Stimulated activated memory B cell treated with anti-CD40 and anti-IgM and Interleukin-4, amounts not matched to agents 10 μg/mL and 1 μg/mL and 100 μg/mL, for 72 hours (primary cell): ENCODE results near the gene GRIK5.
"Not testable (repeated sequence)": the region's sequence is repeated elsewhere in the genome, so short reads cannot be mapped to it uniquely, and the experiment has no call there.

Source experiments
- ATAC-seq: fragments of 150-1000 bp; cut with Tn5 transposase; 2 replicates; pipeline ENCODE4 v1.10.0; 2021
- H3K27ac Mint-ChIP-seq: one replicate; pipeline ENCODE4 v1.8.0; 2022; ENCODE audit warnings: mild to moderate bottlenecking, mixed read lengths
- H3K27me3 Mint-ChIP-seq: one replicate; pipeline ENCODE4 v1.8.0; 2022; ENCODE audit warnings: mixed read lengths
- H3K36me3 Mint-ChIP-seq: one replicate; pipeline ENCODE4 v1.8.0; 2022; ENCODE audit warnings: mixed read lengths
- H3K4me1 Mint-ChIP-seq: one replicate; pipeline ENCODE4 v1.8.0; 2022; ENCODE audit warnings: mixed read lengths
- H3K4me3 Mint-ChIP-seq: one replicate; pipeline ENCODE4 v1.8.0; 2022; ENCODE audit warnings: mild to moderate bottlenecking, moderate library complexity, mixed read lengths
- H3K9me3 Mint-ChIP-seq: one replicate; pipeline ENCODE4 v1.8.0; 2022; ENCODE audit warnings: mixed read lengths

Gene GRIK5

DNA sequence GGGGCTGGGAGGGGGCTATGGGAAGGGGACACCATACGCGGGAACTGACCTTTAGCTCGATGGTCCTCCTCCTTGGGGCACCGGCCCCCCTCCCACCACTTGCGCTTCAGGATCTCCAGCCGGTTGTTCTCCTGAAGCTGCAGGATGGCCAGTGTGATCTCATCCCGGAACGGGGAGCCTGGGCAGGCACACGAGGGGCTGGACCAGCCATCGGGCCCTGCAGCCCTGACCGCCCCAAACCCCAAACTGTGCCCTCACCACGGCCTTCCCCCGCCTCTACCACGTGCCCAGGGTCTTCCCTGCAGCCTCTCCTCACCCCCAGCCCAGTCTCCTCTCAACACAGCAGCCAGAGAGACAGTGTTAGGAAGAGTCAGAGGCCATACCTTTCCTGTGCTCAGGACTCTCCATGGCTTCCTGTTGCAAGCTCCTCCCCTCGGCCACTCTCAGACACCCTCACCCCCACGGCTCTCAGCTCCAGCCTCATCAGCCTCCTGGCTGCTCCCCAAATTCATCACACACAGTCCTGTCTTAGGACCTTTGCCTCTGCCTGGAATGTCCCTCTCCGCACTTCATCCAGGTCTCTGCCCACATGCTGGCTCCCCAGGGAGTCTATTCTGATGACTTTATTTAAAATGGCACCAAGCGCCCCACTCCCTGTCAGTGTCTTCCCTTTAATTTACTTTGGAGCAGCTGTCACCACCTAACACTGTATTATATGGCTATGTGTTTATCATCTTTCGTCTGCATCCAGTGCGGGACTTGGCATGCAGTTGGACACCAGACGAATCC is 66.3 kb downstream of the GRIK5 start:
- no peaks in the 10 kb centered on the region for H3K9me3 Mint-ChIP-seq
- no peak overlapping the region for H3K4me3 Mint-ChIP-seq
- ATAC-seq: no peak
- H3K4me1 Mint-ChIP-seq: peaks cover 7% of the 10 kb centered on the region
- no peaks in the 10 kb centered on the region for H3K36me3 Mint-ChIP-seq
- H3K27ac Mint-ChIP-seq: no peak overlapping the region
- H3K27me3 Mint-ChIP-seq: peaks cover 87% of the 10 kb centered on the region

DNA sequence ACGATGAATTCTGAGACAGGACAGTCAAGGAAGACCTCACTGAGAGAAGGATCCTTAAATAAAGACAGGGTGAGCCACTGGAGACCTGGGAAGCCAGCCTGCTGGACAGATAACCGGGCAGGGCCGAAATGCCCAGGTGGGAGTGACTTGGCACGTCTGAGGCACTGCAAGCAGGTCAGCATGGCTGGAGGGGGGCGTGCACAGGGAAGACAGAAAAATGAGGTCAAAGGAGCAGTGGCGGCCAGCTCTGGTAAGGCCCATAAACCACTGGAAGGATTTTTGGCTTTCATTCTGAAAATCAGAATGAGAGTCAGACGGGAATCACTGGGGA is 70.2 kb downstream of the GRIK5 start:
- peaks cover 36% of the 10 kb centered on the region for H3K4me1 Mint-ChIP-seq
- no peak overlapping the region for H3K4me3 Mint-ChIP-seq
- ATAC-seq: no peak
- H3K27me3 Mint-ChIP-seq: peaks cover 93% of the 10 kb centered on the region
- H3K9me3 Mint-ChIP-seq: no peaks in the 10 kb centered on the region
- no peak overlapping the region for H3K27ac Mint-ChIP-seq
- H3K36me3 Mint-ChIP-seq: no peaks in the 10 kb centered on the region

DNA sequence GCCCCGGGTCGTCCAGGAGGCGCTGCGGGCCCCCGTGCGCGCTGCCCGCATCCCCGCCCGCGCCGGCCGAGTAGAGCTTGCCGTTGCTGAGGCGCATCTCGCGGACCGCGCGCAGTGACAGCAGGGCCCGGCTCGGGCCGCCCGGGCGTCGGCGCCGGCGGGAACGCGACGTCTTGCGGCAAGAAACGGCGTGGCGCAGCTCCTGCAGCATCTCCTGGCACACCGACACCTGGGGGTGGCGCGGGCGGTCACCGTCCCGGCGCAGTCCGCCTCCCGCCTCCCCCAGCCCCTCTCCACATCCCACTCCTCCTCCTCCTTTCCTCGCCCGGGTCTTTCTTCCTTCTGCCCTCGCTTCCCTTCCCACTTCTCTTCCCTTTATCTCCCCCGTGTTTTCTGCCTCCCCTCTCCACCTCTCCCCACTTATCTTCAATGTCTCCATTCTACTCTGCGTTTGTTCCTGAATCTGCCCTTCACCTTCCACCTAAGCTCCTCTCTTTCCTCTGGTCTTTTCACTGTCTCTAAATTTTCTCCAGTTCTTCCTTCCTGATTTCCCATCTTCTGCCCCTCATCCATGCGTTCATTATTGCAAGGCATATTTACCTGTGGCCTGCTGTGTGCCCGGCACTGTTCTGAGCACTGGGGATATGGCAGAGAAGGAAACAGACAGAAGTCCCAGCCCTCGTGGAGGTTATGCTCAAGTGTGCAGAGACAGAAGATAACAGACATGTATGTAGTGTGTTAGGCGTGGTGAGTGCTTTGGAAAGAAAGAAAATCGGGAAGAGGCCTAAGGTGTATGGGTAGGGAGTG is 70.7 kb downstream of the GRIK5 start:
- no peak overlapping the region for H3K27ac Mint-ChIP-seq
- no peaks in the 10 kb centered on the region for H3K9me3 Mint-ChIP-seq
- peak overlapping the region; percentile 26 for H3K4me3 Mint-ChIP-seq
- peaks cover 39% of the 10 kb centered on the region for H3K4me1 Mint-ChIP-seq
- no peak for ATAC-seq
- H3K36me3 Mint-ChIP-seq: no peaks in the 10 kb centered on the region
- H3K27me3 Mint-ChIP-seq: peaks cover 91% of the 10 kb centered on the region

DNA sequence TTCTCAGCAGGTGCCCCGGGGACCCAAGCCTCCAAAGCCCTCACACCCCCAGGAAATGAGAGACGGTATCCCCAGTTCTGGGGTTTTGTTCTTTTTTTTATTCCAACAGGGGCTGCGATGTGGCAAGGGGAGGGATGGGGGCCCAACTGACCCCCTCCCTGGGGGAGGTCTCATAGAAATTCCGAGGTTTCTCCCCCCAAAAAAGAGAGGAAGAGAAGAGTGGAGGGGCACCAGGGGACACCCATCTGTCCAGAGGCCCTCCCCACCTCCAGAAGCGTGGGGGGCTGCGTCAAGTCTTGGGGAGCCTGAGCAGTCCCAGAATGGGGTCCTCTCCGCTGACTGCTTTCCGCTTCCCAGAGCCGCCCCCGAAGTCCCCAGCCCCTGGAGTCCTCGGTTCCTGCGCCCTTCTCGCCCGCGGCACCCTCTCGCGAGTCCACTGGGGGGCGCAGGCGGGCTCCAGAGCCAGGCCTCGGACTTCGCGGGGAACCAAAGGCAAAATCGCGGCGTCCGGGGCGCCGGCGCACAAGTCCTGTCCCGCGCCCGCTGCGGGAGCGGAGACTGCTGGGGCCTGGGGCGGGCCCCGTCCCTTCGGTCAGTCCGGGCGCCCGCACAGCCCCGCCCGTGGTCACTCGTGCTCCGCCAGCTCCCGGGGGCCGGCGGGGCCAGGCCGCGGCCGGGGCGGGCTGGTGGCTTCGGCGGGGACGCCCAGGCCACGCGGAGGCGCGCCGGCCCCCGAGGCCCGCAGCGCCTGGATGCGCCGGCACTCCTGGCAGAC is 71.6 kb downstream of the GRIK5 start:
- Mint-ChIP-seq H3K4me1 (peaks cover 42% of the 10 kb centered on the region), H3K9me3 (no peaks in the 10 kb centered on the region), H3K36me3 (no peaks in the 10 kb centered on the region), H3K27ac (no peak overlapping the region), H3K27me3 (peaks cover 82% of the 10 kb centered on the region), H3K4me3 (peak overlapping the region; percentile 66)
- no peak for ATAC-seq

DNA sequence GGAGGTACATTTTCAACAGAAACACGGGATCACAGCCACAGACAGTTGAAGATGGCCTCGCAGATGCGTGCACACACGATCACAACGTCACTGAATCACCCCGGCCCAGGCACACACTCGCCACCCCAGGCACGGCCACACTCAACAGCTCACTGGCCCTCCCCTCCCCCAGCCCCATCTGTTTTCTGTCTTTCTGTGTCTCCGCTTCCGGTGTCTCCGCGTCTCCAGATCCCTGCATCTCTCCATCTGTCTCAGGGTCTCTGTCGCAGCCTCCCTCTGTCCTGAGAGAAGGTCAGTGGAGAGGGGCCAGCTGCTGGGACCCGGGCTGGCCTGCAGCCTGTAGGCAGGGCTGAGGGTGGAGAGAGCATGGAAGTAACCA is 72.2 kb downstream of the GRIK5 start:
- ATAC-seq: peak; percentile 38
- Mint-ChIP-seq H3K4me3 (peak overlapping the region; percentile 66), H3K27me3 (peaks cover 78% of the 10 kb centered on the region), H3K36me3 (no peaks in the 10 kb centered on the region), H3K27ac (no peak overlapping the region), H3K9me3 (no peaks in the 10 kb centered on the region), H3K4me1 (peaks cover 44% of the 10 kb centered on the region)

DNA sequence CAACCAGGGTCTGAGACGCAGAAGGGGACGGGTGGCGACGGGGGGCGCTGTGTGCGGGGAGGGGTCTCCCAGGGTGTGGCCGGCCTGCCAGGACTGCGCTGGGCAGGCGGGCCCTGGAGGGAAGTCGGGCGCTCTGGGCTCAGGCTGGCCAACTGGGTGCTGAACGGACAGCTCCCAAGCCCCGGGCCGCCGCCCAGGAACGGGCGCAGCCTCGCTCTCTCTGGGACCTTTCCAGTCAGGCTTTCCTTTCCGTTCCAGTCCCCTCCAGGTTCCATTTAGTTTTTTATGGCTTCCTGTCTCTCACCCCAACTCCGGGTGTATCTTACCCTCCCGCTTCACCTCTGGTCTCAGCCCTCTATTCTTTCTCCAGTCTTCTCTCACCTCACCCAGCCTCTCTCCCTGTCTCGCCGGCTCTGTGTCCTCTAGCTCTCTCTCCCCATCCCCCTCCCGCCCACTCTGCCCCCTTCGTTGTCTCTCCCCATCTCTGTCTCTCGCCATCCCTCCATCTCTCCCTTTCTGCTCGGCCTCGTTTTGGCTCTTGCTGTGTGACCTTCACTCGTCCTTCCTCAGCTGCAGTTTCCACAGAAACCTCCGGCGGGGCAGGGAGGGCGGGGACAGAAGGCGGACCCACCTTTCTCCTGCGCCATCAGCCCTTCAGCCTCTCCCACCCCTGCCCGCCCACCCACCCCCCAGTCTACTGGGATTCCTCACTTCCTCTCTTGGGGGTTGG is 72.7 kb downstream of the GRIK5 start:
- no peak overlapping the region for H3K27ac Mint-ChIP-seq
- peak overlapping the region; percentile 66 for H3K4me3 Mint-ChIP-seq
- peaks cover 44% of the 10 kb centered on the region for H3K4me1 Mint-ChIP-seq
- peaks cover 78% of the 10 kb centered on the region for H3K27me3 Mint-ChIP-seq
- no peaks in the 10 kb centered on the region for H3K9me3 Mint-ChIP-seq
- no peaks in the 10 kb centered on the region for H3K36me3 Mint-ChIP-seq
- peak; percentile 48 for ATAC-seq

DNA sequence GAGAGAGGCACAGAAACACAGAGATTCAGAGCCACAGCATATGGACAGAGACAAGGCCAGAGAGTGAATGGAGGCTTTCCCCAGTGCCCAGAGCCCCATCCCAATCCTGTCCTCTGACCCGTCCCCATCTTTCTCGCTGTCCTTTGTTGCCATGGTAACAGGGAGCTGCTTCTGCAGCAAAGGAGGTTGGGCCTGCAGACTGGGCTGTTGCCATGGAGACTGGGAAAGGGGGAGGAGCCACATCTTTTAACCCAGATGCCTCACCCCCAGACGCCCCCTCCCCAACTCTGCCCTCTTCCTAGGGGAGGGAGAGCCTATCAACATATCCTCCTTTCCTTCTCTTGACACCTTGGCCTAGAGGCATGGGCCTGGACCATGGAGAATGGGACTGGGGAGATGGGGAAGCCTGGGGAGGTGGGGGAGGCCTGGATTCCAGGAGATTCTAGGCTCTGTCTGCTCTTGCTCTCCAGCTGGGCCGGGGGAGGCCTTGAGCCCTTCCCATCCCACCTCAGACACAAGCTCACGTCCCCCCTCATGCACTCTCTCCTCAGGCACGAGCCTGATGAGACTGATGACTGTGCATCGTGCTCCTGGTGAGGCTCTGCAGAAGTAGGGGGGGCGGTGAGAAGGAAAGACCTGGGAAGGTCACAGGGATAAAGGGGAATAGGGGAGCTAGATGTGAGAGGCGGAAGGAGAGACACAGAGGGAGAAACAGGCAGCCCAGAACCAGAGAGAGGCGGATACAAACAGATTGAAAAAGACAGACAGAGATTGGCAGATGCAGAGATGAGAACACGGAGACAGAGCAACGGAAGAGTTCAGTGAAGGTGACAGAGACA is 73.8 kb downstream of the GRIK5 start:
- Mint-ChIP-seq H3K4me3 (peak overlapping the region; percentile 1), H3K27ac (no peak overlapping the region), H3K9me3 (no peaks in the 10 kb centered on the region), H3K36me3 (no peaks in the 10 kb centered on the region), H3K27me3 (peaks cover 68% of the 10 kb centered on the region), H3K4me1 (peaks cover 44% of the 10 kb centered on the region)
- ATAC-seq: no peak

DNA sequence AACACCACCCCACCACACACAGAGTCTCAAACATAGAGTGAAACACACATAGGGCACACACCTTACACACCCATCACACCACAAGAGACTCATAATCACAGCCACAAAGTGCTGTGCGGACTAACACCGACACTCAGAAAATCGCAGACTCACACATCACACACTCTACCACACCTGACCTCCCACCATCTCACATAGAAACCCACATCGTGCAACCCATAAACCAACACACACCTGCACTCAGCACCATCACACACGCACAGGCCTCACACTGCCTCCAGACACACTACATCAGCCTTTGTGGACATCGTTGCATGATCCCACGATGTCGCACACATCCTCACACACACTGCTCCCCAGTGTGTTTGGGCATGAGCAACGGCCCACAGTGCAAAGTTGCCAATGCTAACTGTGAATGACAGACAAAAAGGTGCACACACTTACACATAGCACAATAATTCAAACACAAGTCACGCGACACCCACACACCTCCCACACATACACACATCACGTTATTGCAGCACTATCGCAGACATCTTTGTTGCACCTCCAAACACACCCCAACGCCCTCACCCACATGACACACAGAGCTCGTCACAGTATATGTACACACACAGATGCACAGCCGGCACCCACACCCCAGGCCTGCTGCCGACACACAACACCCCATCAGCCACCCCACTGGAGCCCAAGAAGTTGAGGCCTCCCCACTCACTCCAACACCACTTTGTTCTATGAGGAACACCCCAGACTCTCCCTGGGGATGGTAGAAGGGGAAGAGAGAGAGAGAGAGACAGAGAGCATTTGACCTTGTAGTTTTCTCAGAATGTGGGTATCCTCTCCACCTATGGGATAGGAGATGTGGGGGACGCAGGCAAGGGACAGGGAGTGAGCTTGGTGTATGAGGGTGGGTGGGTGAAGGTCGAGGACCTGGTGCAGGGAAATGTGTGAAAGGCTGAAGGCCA is 74.7 kb downstream of the GRIK5 start:
- H3K36me3 Mint-ChIP-seq: no peaks in the 10 kb centered on the region

DNA sequence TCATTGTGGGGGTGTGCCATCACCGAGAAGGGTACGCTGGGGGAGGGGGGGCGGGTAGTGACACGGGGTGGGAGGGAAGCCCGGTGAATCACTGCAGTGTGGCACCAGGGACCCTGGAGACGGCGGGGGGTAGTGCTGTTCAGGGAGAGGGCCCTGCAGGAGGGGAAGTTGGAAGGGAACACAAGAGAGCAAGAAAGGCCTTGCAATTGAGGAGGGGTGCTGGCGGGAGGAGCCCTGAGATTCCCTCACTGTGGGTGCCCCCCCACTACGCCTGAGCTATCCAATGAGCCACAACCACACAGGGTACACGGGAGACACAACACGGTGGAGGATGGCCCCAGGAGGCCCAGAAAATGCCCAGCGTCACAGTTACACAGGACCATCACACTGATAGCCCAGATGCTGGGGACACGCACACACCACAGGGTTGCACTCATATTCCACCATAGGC is 75.5 kb downstream of the GRIK5 start:
- no peak overlapping the region for H3K27ac Mint-ChIP-seq
- H3K4me1 Mint-ChIP-seq: peaks cover 43% of the 10 kb centered on the region
- ATAC-seq: no peak
- H3K27me3 Mint-ChIP-seq: peaks cover 52% of the 10 kb centered on the region
- no peaks in the 10 kb centered on the region for H3K36me3 Mint-ChIP-seq
- H3K9me3 Mint-ChIP-seq: no peaks in the 10 kb centered on the region
- H3K4me3 Mint-ChIP-seq: no peak overlapping the region

More for the DNA sequence above, 74.7 kb downstream of the GRIK5 start:
- Mint-ChIP-seq H3K4me1 (peaks cover 44% of the 10 kb centered on the region), H3K9me3 (no peaks in the 10 kb centered on the region), H3K27ac (no peak overlapping the region), H3K27me3 (peaks cover 59% of the 10 kb centered on the region), H3K4me3 (peak overlapping the region; percentile 20)
- no peak for ATAC-seq

DNA sequence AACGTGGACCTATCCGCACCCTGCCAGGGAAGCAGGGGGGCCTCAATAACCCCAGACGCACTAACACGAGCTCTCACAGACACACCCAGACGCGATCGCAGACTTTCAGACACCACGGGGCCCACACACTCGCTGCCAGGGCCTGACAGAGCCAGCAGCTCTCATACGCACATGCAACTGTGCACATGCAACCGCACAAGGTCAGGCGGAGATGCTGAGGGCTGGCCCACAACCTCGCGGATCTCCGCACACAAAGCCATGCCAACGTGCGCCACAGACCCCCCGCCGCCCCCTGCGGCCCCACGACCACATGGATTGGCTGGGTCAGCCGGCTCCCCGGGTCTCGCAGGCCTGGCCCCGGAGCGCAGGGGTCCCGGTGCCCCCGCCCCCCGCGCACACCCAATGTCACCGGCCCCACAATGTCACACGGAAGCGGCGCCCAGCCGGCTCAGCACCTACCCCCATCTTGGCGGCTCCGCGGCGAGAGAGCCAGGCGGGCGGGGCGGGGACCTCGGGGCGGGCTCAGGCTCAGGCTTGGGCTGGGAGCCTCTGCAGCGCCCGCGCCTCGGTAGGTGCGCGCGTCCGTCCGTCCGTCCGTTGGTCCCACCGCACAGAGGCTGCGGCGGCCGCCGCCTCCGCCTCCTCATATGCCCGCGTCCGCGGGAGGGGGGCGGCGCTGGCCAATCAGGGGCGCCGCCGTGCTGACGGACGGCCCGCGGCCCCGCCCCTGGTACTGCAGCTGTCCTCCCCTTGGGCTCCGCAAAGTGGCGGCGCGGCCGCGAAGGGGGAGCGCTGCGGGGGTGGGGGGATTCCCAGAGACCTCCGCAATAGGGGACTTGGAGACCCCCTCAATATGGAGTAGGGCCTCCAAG is 76.2 kb downstream of the GRIK5 start, which contains the start of gene ATP1A3:
Gene ATP1A3 (minus strand): TSS at position 619 of the 872 bp plus-strand sequence. CDS start 154 bp downstream, at position 465.
- peak within 1 kb of the TSS; percentile 25 for H3K27ac Mint-ChIP-seq
- no peaks in the 10 kb centered on the region for H3K36me3 Mint-ChIP-seq
- no peaks in the 10 kb centered on the region for H3K9me3 Mint-ChIP-seq
- H3K4me1 Mint-ChIP-seq: peaks cover 38% of the 10 kb centered on the region
- ATAC-seq: peak; percentile 81
- peaks cover 46% of the 10 kb centered on the region for H3K27me3 Mint-ChIP-seq
- H3K4me3 Mint-ChIP-seq: peak within 1 kb of the TSS; percentile 70

DNA sequence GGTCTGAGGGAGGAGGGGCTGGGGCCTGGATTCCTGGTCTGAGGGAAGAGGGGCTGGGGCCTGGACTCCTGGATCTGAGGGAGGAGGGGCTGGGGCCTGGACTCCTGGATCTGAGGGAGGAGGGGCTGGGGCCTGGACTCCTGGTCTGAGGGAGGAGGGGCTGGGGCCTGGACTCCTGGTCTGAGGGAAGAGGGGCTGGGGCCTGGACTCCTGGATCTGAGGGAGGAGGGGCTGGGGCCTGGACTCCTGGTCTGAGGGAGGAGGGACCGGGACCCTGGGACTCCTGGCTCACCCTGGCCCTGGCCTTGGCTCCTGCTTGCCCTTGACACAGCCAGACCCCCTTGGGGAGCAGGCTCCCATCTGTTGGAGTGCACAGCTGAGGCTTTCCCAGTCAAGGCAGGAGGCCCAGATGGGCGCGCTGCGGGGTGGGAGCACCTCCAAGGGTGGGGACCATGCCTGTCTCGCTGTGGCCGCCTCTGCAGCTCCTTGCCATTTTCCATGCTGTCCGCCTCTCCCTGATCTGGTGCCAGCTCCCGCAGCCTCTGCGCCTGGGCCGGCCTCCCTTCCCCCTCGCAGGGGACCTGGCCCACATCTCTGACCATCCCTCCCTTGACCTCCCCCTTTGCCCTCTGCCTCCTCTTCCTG is 78.0 kb downstream of the GRIK5 start:
- H3K36me3 Mint-ChIP-seq, ATAC-seq, H3K9me3 Mint-ChIP-seq, H3K4me3 Mint-ChIP-seq, H3K27ac Mint-ChIP-seq: not testable (repeated sequence)
- Mint-ChIP-seq H3K4me1 (peaks cover 26% of the 10 kb centered on the region), H3K27me3 (peaks cover 33% of the 10 kb centered on the region)

DNA sequence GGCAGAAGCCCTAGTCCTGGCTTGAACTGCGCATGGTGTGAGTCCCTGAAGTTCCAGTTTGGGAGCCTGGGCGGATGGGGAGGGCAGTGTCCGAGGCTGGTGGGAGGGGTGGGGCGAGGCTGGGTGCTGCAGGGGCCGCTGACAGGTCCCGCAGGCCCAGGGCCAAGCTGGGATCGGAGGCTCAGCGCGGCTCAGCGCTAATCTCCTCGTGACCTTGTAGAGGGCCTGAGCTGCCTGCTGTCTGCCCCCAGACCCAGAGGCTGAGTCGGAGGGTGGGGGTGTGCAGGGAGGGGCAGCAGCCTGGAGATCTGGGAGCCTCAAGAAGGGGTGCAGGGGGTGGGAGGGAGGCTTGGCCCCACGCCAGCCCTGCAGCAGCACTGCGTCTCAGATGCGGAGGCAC is 79.0 kb downstream of the GRIK5 start:
- H3K4me3 Mint-ChIP-seq: no peak overlapping the region
- H3K9me3 Mint-ChIP-seq: no peaks in the 10 kb centered on the region
- no peaks in the 10 kb centered on the region for H3K36me3 Mint-ChIP-seq
- H3K27ac Mint-ChIP-seq: no peak overlapping the region
- peaks cover 23% of the 10 kb centered on the region for H3K27me3 Mint-ChIP-seq
- no peak for ATAC-seq
- H3K4me1 Mint-ChIP-seq: peaks cover 17% of the 10 kb centered on the region
